Measurements from ENCODE around the gene CHST15. TPM values are rescaled to one million over a fixed set of nuclear protein-coding genes. Genes with fewer than 3 reads are reported as not detected.
A peak's percentile ranks its signal among the peaks of the same experiment; 100 is the strongest.

CHST15 gene
- total and polyA plus RNA-seq, 2 of the 13 experiments (the other 11 are each of a cell fraction or from before 2014, with no cell fraction given), result 1.4 to 94.7 TPM

DNA sequence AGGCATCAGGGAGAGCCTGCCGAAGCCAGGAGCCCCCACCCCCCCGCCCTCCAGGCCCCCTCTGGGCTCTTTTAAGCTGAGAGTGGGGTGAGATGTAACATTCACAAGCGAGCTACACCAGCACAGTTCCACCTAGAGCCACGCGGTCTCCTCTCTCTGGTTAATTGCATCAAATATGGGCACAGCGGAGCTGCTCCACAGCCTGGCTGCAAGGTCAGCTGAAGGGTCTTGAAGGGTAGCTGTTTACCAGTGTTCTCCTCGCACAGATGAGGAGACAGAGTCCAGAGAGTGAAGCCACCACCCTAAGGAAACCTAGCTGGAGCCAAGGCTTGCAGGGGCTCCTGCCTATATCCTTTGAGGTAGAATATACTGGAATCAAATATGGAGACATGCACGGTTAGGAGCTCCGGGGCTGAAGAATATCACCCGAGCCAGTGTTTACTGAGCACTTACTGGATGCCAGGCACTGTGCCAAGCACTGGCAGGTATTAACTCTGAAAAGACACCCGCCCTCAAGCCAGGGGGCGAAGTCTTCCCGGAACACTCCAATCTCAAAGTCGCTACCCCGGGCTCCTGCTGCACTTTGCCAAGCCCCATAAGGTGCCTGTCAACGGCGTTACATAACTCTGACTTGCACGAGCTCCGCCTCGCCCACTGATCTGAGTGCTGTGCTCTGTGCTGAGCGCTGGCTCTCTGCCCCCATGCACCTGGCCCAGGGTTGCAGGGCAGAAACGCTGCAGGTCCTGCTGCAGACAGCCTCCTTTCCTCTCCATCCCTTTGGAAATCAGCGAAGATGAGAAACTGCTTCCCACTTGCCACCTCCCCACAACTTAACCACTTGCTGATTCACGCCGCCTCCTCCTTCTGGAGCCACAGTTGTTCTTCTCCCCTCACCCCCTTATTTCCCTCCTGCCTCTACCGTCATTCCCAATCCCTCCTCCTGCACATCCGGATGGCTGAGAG lies 5.4 kb downstream of the CHST15 start:
- ChIA-PET CTCF (ENCODE audit: low intra/inter-chr PET ratio, low total read pairs) (no interaction called here), POLR2A (interaction anchor here (1.3 to 4.9 kb wide), 2 partner anchors 39 to 45 kb away, joined by 3 to 20 read pairs; no protein-coding TSS in a partner anchor)
- Histone ChIP-seq H3K36me3 (replicated peaks in 1 of 2; ENCODE audit: control insufficient read depth in 1 of 2, insufficient read depth in 2 of 2, low read length in 2 of 2) (peaks cover 11 to 41% of the 10 kb centered on the region in 2 experiments), H3K79me2 (ENCODE audit: insufficient read depth, low read length) (peaks cover 98% of the 10 kb centered on the region), H2AFZ (ENCODE audit: low read length) (no peak overlapping the region), H3K4me1 (ENCODE audit: insufficient read depth, low read length) (peaks cover 73% of the 10 kb centered on the region), H3K9ac (ENCODE audit: insufficient read depth, low read depth, low read length) (peak overlapping the region; percentile 73; the same call in 1 of the 2 replicates), H3K4me2 (ENCODE audit: low read depth, low read length) (peak overlapping the region; percentile 92), H3K27ac (ENCODE audit: extremely low read length, insufficient read depth, low read length) (no peak overlapping the region), H4K20me1 (ENCODE audit: insufficient read depth, low read length) (peaks cover 89% of the 10 kb centered on the region), H3K4me3 (replicated peaks in 1 of 3; ENCODE audit: insufficient read depth in 1 of 3, low read depth in 2 of 3, low read length in 3 of 3) (peak overlapping the region in 2 of 3 experiments; percentile 91; a peak in 4 of 6 replicates), H3K9me3 (ENCODE audit: low read length) (no peaks in the 10 kb centered on the region), H3K27me3 (ENCODE audit: control insufficient read depth in 1 of 2, insufficient read depth in 2 of 2, low read length in 2 of 2) (no peaks in the 10 kb centered on the region)
- in situ Hi-C loops (cut with HindIII; ENCODE audit: extremely low pct_ligation_motif_present, low pct_unique_long_range_greater_than_20kb), result no loop called here
- WGBS (ENCODE audit: low lambda C conversion rate), result 60% methylated on average over 24 of the region's 27 CpGs
- intact Hi-C loops (cut with micrococcal nuclease; ENCODE audit: unreplicated experiment), result no loop called here
- FAIRE-seq (peak; percentile 8), ATAC-seq (no peak), DNase-seq (ENCODE audit: low spot score) (no peak)
- BruUV-seq (replicated peaks), result no TSS peak
- TF ChIP-seq ZNF274 (CRISPR knock-in tag; IDR thresholded peaks at IDR 0.05) (no peak), ZFP62 (CRISPR knock-in tag; IDR thresholded peaks at IDR 0.05) (no peak), ZNF292 (CRISPR knock-in tag; IDR thresholded peaks at IDR 0.05; ENCODE audit: borderline replicate concordance, low read depth) (peak; percentile 39; the same call in 1 of the 2 replicates), RARA (CRISPR knock-in tag; IDR thresholded peaks at IDR 0.05) (peak; percentile 18; the same call in 1 of the 2 replicates), ZNF589 (CRISPR knock-in tag; conservative IDR thresholded peaks at IDR 0.05) (no peak), TRIM24 (CRISPR knock-in tag; IDR thresholded peaks at IDR 0.05) (no peak), ZNF33B (CRISPR knock-in tag; IDR thresholded peaks at IDR 0.05) (no peak)
- TF ChIP-seq, protein P1, sequence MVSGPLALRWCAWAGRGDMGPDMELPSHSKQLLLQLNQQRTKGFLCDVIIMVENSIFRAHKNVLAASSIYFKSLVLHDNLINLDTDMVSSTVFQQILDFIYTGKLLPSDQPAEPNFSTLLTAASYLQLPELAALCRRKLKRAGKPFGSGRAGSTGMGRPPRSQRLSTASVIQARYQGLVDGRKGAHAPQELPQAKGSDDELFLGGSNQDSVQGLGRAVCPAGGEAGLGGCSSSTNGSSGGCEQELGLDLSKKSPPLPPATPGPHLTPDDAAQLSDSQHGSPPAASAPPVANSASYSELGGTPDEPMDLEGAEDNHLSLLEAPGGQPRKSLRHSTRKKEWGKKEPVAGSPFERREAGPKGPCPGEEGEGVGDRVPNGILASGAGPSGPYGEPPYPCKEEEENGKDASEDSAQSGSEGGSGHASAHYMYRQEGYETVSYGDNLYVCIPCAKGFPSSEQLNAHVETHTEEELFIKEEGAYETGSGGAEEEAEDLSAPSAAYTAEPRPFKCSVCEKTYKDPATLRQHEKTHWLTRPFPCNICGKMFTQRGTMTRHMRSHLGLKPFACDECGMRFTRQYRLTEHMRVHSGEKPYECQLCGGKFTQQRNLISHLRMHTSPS (CRISPR knock-in tag; IDR thresholded peaks at IDR 0.05; ENCODE audit: low read depth), result 0 out of 2 replicates have a peak, but pooled peaks have one; percentile 45
- TF ChIP-seq, protein P2, sequence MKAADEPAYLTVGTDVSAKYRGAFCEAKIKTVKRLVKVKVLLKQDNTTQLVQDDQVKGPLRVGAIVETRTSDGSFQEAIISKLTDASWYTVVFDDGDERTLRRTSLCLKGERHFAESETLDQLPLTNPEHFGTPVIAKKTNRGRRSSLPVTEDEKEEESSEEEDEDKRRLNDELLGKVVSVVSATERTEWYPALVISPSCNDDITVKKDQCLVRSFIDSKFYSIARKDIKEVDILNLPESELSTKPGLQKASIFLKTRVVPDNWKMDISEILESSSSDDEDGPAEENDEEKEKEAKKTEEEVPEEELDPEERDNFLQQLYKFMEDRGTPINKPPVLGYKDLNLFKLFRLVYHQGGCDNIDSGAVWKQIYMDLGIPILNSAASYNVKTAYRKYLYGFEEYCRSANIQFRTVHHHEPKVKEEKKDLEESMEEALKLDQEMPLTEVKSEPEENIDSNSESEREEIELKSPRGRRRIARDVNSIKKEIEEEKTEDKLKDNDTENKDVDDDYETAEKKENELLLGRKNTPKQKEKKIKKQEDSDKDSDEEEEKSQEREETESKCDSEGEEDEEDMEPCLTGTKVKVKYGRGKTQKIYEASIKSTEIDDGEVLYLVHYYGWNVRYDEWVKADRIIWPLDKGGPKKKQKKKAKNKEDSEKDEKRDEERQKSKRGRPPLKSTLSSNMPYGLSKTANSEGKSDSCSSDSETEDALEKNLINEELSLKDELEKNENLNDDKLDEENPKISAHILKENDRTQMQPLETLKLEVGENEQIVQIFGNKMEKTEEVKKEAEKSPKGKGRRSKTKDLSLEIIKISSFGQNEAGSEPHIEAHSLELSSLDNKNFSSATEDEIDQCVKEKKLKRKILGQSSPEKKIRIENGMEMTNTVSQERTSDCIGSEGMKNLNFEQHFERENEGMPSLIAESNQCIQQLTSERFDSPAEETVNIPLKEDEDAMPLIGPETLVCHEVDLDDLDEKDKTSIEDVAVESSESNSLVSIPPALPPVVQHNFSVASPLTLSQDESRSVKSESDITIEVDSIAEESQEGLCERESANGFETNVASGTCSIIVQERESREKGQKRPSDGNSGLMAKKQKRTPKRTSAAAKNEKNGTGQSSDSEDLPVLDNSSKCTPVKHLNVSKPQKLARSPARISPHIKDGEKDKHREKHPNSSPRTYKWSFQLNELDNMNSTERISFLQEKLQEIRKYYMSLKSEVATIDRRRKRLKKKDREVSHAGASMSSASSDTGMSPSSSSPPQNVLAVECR (CRISPR knock-in tag; IDR thresholded peaks at IDR 0.05; ENCODE audit: borderline replicate concordance), result 0 out of 2 replicates have a peak, but pooled peaks have one; percentile 13
- TF ChIP-seq, protein P3, sequence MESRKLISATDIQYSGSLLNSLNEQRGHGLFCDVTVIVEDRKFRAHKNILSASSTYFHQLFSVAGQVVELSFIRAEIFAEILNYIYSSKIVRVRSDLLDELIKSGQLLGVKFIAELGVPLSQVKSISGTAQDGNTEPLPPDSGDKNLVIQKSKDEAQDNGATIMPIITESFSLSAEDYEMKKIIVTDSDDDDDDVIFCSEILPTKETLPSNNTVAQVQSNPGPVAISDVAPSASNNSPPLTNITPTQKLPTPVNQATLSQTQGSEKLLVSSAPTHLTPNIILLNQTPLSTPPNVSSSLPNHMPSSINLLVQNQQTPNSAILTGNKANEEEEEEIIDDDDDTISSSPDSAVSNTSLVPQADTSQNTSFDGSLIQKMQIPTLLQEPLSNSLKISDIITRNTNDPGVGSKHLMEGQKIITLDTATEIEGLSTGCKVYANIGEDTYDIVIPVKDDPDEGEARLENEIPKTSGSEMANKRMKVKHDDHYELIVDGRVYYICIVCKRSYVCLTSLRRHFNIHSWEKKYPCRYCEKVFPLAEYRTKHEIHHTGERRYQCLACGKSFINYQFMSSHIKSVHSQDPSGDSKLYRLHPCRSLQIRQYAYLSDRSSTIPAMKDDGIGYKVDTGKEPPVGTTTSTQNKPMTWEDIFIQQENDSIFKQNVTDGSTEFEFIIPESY (CRISPR knock-in tag; IDR thresholded peaks at IDR 0.05), result peak; percentile 34
- TF ChIP-seq, protein P4, sequence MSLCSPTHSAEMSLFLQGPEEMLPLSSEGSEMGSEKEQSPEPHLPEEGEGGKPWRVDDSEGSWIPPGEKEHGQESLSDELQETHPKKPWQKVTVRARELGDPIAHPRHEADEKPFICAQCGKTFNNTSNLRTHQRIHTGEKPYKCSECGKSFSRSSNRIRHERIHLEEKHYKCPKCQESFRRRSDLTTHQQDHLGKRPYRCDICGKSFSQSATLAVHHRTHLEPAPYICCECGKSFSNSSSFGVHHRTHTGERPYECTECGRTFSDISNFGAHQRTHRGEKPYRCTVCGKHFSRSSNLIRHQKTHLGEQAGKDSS (CRISPR knock-in tag; IDR thresholded peaks at IDR 0.05; ENCODE audit: borderline replicate concordance, low read depth), result 0 out of 2 replicates have a peak, but pooled peaks have one; percentile 39

Measured in HepG2 (cell line).